H1 (cell line): ENCODE measurements around the gene MUC2. TPM values are rescaled to one million over a fixed set of nuclear protein-coding genes. Genes with fewer than 3 reads are reported as not detected.

Experiments used
- CTCF ChIA-PET: fragments of 300-600 bp; sonication (Branson Sonifier 250); formaldehyde crosslinking; loops from one replicate; lab custom pipeline; 2021; ENCODE audit not compliant: partially characterized antibody; lab: Charles Lee
- POLR2A ChIA-PET: fragments of 300-600 bp; sonication (Branson Sonifier 250); formaldehyde crosslinking; loops from one replicate; lab custom pipeline; 2021; ENCODE audit warnings: inconsistent platforms; ENCODE audit not compliant: partially characterized antibody; lab: Charles Lee
- DNase-seq, 2 experiments: peaks; one replicate each; pipeline versions ENCODE4 v3.0.0 to v3.0.0-alpha.2; 2010 to 2022; ENCODE audit warnings: low spot score in 2 of 2, low read depth in 1 of 2, mixed read lengths in 1 of 2
- FAIRE-seq: peaks from 2 replicates; lab custom pipeline; 2011; peaks lifted over from hg19 to GRCh38; lab: Jason Lieb, UNC
- H2AFZ ChIP-seq: 2 replicates; pipeline ENCODE4 v1.8.1; 2012; ENCODE audit warnings: low read length, inconsistent platforms
- H2AK5ac ChIP-seq: 2 replicates; pipeline ENCODE4 v1.6.1; 2013; ENCODE audit warnings: low read depth, low read length
- H2BK120ac ChIP-seq: replicated peaks from 2 replicates; pipeline ENCODE3; 2013; ENCODE audit warnings: low read depth, low read length, inconsistent platforms
- H2BK12ac ChIP-seq: 2 replicates; pipeline ENCODE4 v1.6.1; 2013; ENCODE audit warnings: low read depth, low read length
- H2BK15ac ChIP-seq: 2 replicates; pipeline ENCODE4 v1.6.1; 2013; ENCODE audit warnings: low read length
- H2BK20ac ChIP-seq: 2 replicates; pipeline ENCODE4 v1.6.1; 2013; ENCODE audit warnings: low read length
- H2BK5ac ChIP-seq: 2 replicates; pipeline ENCODE4 v1.6.1; 2013; ENCODE audit warnings: low read depth, low read length
- H3K14ac ChIP-seq: 2 replicates; pipeline ENCODE4 v1.6.1; 2013; ENCODE audit warnings: inconsistent platforms; ENCODE audit not compliant: insufficient read length
- H3K18ac ChIP-seq: 2 replicates; pipeline ENCODE4 v1.6.1; 2013; ENCODE audit warnings: low read length; ENCODE audit errors: extremely low read depth
- H3K23ac ChIP-seq: 2 replicates; pipeline ENCODE4 v1.6.1; 2013; ENCODE audit warnings: inconsistent platforms; ENCODE audit not compliant: insufficient read length
- H3K23me2 ChIP-seq: 2 replicates; pipeline ENCODE4 v1.6.1; 2013; ENCODE audit warnings: low read depth, low read length
- H3K27ac ChIP-seq: 2 replicates; pipeline ENCODE4 v1.6.1; 2011; ENCODE audit warnings: low read depth, low read length, inconsistent platforms
- H3K27me3 ChIP-seq, 4 experiments: replicated peaks in 1 of 4; 1 replicate in 1 of 4; 2 replicates in 3 of 4; pipeline versions ENCODE4 v1.6.1 to v1.8.1; 2011 to 2013; ENCODE audit warnings: low read length in 3 of 4, mild to moderate bottlenecking in 3 of 4, inconsistent platforms in 2 of 4, mixed read lengths in 2 of 4, moderate library complexity in 1 of 4; ENCODE audit not compliant: control insufficient read depth in 3 of 4, insufficient read depth in 3 of 4; ENCODE audit errors: extremely low read depth in 1 of 4
- H3K36me3 ChIP-seq, 4 experiments: 2 replicates each; pipeline versions ENCODE4 v1.6.1 to v1.8.1; 2011 to 2013; ENCODE audit warnings: mild to moderate bottlenecking in 4 of 4, low read length in 3 of 4, moderate library complexity in 2 of 4, control low read depth in 1 of 4, inconsistent platforms in 1 of 4; ENCODE audit not compliant: insufficient read depth in 4 of 4, control insufficient read depth in 2 of 4
- H3K4ac ChIP-seq: replicated peaks from 2 replicates; pipeline ENCODE3; 2013; ENCODE audit warnings: low read length, low read depth, mixed read lengths, inconsistent platforms; ENCODE audit not compliant: insufficient read length
- H3K4me1 ChIP-seq, 4 experiments: replicated peaks in 1 of 4; 1 replicate in 1 of 4; 2 replicates in 3 of 4; pipeline versions ENCODE4 v1.6.1 to v1.8.1; 2011 to 2013; ENCODE audit warnings: low read length in 3 of 4, inconsistent platforms in 2 of 4, mixed read lengths in 1 of 4; ENCODE audit not compliant: insufficient read depth in 4 of 4, control insufficient read depth in 3 of 4
- H3K4me2 ChIP-seq, 2 experiments: 2 replicates each; pipeline versions ENCODE4 v1.6.1 to v1.8.1; 2011 to 2013; ENCODE audit warnings: low read depth in 2 of 2, low read length in 2 of 2, control low read depth in 1 of 2, inconsistent platforms in 1 of 2, mild to moderate bottlenecking in 1 of 2; ENCODE audit not compliant: insufficient read depth in 1 of 2
- H3K4me3 ChIP-seq, 4 experiments: fragments of 200-600, 300-600 bp in 1 of 4; sonication (generic), shearing (Covaris generic), sonication (Bioruptor Twin) in 1 of 4; 2 replicates each; pipeline versions ENCODE4 v1.5.1 to v1.8.1; 2011 to 2016; ENCODE audit warnings: low read length in 4 of 4, low read depth in 3 of 4, control low read depth in 2 of 4, inconsistent platforms in 2 of 4, mild to moderate bottlenecking in 2 of 4, mixed read lengths in 1 of 4, moderate library complexity in 1 of 4; ENCODE audit not compliant: insufficient read depth in 2 of 4; ENCODE audit errors: extremely low read depth in 1 of 4
- H3K56ac ChIP-seq: replicated peaks from 2 replicates; pipeline ENCODE3; 2013; ENCODE audit warnings: low read depth, mild to moderate bottlenecking, mixed read lengths, low read length, inconsistent platforms; ENCODE audit not compliant: insufficient read length
- H3K79me1 ChIP-seq: 2 replicates; pipeline ENCODE4 v1.6.1; 2013; ENCODE audit warnings: low read depth, low read length, control low read depth
- H3K79me2 ChIP-seq, 2 experiments: 2 replicates each; pipeline versions ENCODE4 v1.6.1 to v1.8.1; 2012 to 2013; ENCODE audit warnings: low read length in 2 of 2, mild to moderate bottlenecking in 2 of 2, inconsistent platforms in 1 of 2; ENCODE audit not compliant: insufficient read depth in 2 of 2, control insufficient read depth in 1 of 2
- H3K9ac ChIP-seq, 4 experiments: replicated peaks in 1 of 4; 1 replicate in 1 of 4; 2 replicates in 3 of 4; pipeline versions ENCODE4 v1.6.1 to v1.8.1; 2011 to 2013; ENCODE audit warnings: low read depth in 3 of 4, low read length in 3 of 4, control low read depth in 2 of 4, mild to moderate bottlenecking in 2 of 4, moderate library complexity in 2 of 4, inconsistent platforms in 1 of 4; ENCODE audit errors: extremely low read depth in 1 of 4
- H3K9me3 ChIP-seq, 2 experiments: 2 replicates each; pipeline versions ENCODE4 v1.6.1 to v1.8.1; 2012 to 2013; ENCODE audit warnings: mild to moderate bottlenecking in 2 of 2, moderate library complexity in 2 of 2, control low read depth in 1 of 2, inconsistent platforms in 1 of 2, low read depth in 1 of 2, low read length in 1 of 2, mixed read lengths in 1 of 2; ENCODE audit not compliant: insufficient read depth in 2 of 2
- H4K20me1 ChIP-seq, 2 experiments: replicated peaks in 1 of 2; 2 replicates each; pipeline versions ENCODE3 to v1.8.1; 2011 to 2013; ENCODE audit warnings: inconsistent platforms in 2 of 2, low read length in 2 of 2, mild to moderate bottlenecking in 1 of 2; ENCODE audit not compliant: insufficient read depth in 2 of 2, control insufficient read depth in 1 of 2
- H4K5ac ChIP-seq: 2 replicates; pipeline ENCODE4 v1.6.1; 2013; ENCODE audit warnings: low read length, low read depth, mixed read lengths, inconsistent platforms; ENCODE audit not compliant: insufficient read length
- H4K8ac ChIP-seq: 2 replicates; pipeline ENCODE4 v1.8.0; 2013; ENCODE audit warnings: mild to moderate bottlenecking, moderate library complexity, low read length, inconsistent platforms; ENCODE audit not compliant: insufficient read depth; ENCODE audit errors: extremely low read depth
- H4K91ac ChIP-seq: replicated peaks from 2 replicates; pipeline ENCODE3; 2013; ENCODE audit warnings: low read length, mixed read lengths, inconsistent platforms; ENCODE audit not compliant: insufficient read length
- ASH2L ChIP-seq: fragments of 200-600, 300-600 bp; sonication (generic); IDR thresholded peaks from one replicate; pipeline ENCODE4 v1.7.1; 2017; ENCODE audit warnings: low read length
- BRCA1 ChIP-seq: IDR thresholded peaks from 2 replicates; pipeline ENCODE4 v1.6.1; 2012; ENCODE audit warnings: low read depth, low read length, improper control_type of control experiment
- JUND ChIP-seq: IDR thresholded peaks from 2 replicates; pipeline ENCODE4 v1.6.1; 2011; ENCODE audit warnings: mild to moderate bottlenecking, improper control_type of control experiment, low read length
- POLR2A ChIP-seq, 2 experiments: IDR thresholded peaks; 1 replicate in 1 of 2; 2 replicates in 1 of 2; pipeline ENCODE4 v1.6.1; 2011; ENCODE audit warnings: low read depth in 2 of 2, low read length in 2 of 2, mild to moderate bottlenecking in 2 of 2; ENCODE audit errors: control extremely low read depth in 1 of 2
- POLR2AphosphoS5 ChIP-seq: IDR thresholded peaks from 2 replicates; pipeline ENCODE4 v1.6.1; 2011; ENCODE audit warnings: low read depth, low read length
- RAD21 ChIP-seq, 2 experiments: IDR thresholded peaks in 1 of 2; conservative IDR thresholded peaks in 1 of 2; 2 replicates each; pipeline ENCODE4 v1.6.1; 2011; ENCODE audit warnings: low read depth in 2 of 2, low read length in 2 of 2, improper control_type of control experiment in 1 of 2, inconsistent platforms in 1 of 2, mild to moderate bottlenecking in 1 of 2, moderate library complexity in 1 of 2
- SAP30 ChIP-seq: fragments of 300-600 bp; sonication (generic); IDR thresholded peaks from 2 replicates; pipeline ENCODE4 v1.7.1; 2012; ENCODE audit warnings: low read length, moderate library complexity, mild to moderate bottlenecking, inconsistent platforms; ENCODE audit not compliant: insufficient read depth, insufficient replicate concordance
- SIN3A ChIP-seq, 2 experiments: IDR thresholded peaks in 1 of 2; conservative IDR thresholded peaks in 1 of 2; 2 replicates each; pipeline ENCODE4 v1.6.1; 2011 to 2012; ENCODE audit warnings: low read length in 2 of 2, improper control_type of control experiment in 1 of 2, low read depth in 1 of 2, mild to moderate bottlenecking in 1 of 2
- SP4 ChIP-seq: IDR thresholded peaks from 2 replicates; pipeline ENCODE4 v1.6.1; 2012; ENCODE audit warnings: low read length, inconsistent platforms
- TAF1 ChIP-seq: IDR thresholded peaks from 2 replicates; pipeline ENCODE4 v1.6.1; 2011; ENCODE audit warnings: mild to moderate bottlenecking, low read depth, low read length
- TEAD4 ChIP-seq: IDR thresholded peaks from 2 replicates; pipeline ENCODE4 v1.6.1; 2012; ENCODE audit warnings: low read depth, low read length, inconsistent platforms, mixed read lengths
- WGBS, 2 experiments: shearing (Covaris generic) in 1 of 2; methylation state at CpG; one replicate each; pipeline versions ENCODE4 v1.1.6 to v1.1.7; 2013 to 2015; ENCODE audit warnings: low lambda C conversion rate in 2 of 2, mixed read lengths in 2 of 2, inconsistent platforms in 1 of 2, low coverage in 1 of 2, missing lambda C conversion rate in 1 of 2; ENCODE audit not compliant: insufficient replicate concordance in 2 of 2, insufficient coverage in 1 of 2, insufficient read length in 1 of 2; ENCODE audit errors: extremely low coverage in 1 of 2, missing lambda C conversion rate in 1 of 2; 5-methylcytosine and 5-hydroxymethylcytosine counted together
- polyA plus RNA-seq, 7 experiments: library from polyadenylated mRNA; depleted of rRNA in 3 of 7; stranded (reverse) in 5 of 7; unstranded in 2 of 7; fragments of >200 nt in 5 of 7; fragments of 200-250 nt in 2 of 7; gene quantifications; 1 replicate in 5 of 7; 2 replicates in 1 of 7; 4 replicates in 1 of 7; pipeline versions ENCODE4 v1.2.1 to v1.2.3, GENCODE V29; 2011 to 2013; ENCODE audit warnings: missing spikeins in 2 of 7, mixed read lengths in 2 of 7
- total RNA-seq: library from RNA; stranded (reverse); fragmentation: NEBNext Ultra II Directional; extraction: Animal tissue kit (Norgen Biotek cat#: 25700); gene quantifications from 2 replicates; pipeline ENCODE4 v1.2.1, GENCODE V29; 2021
- TF ChIP-seq, protein P1 (sequence below): IDR thresholded peaks from 2 replicates; pipeline ENCODE4 v1.6.1; 2012; ENCODE audit warnings: inconsistent platforms

The MUC2 gene
- total and polyA plus RNA-seq, 2 of the 8 experiments (the other 6 are each of a cell fraction or from before 2014, with no cell fraction given), result not detected

DNA sequence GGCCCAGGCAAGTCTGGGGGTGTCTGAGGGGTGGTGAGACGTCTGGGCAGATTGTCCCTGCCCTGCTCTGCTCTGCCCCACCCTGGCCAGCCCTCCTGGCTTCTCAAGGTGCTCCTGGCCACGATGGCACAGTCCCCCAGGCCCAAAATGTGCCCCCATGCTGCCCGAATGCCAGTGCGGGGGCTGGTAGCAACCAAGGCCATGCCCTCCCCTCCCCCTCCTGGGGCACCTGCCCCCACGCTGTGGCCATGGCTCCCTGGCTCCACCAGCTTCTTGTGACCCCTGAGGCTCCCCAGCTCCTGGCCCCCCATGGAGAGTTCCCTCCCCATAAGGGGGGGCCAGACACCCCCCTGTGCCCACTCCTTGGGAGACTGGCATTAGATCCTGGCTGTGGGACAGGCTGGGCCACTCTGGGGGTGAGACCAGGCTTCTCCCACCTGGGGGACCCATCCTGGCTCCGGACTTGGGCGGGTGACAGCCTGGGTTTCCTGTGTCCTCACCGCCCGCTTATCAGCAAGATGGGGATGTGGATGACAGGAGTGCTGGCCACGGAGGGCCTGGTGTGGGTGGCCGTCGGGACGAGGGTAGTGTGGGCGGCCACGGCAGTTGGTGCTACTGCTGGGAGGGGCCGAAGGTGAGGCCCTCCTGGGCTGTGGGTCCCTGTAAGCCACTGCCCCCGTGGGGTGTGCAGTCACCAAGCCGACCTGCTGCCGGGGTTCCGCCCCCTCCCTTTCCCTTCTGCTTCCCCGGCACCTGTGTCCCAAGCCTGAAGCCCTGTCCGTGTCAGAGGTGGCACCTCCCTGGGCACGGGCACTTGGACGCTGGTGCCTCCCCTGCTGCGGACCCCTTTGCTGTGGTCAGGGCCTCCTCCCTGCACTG, 22.3 kb upstream of the MUC2 start:
- Histone ChIP-seq H3K36me3 (no peaks in the 10 kb centered on the region), H4K20me1 (no peaks in the 10 kb centered on the region), H2BK5ac (no peak overlapping the region), H3K27me3 (no peaks in the 10 kb centered on the region), H2AFZ (no peak overlapping the region), H3K4me2 (no peak overlapping the region), H3K23ac (no peak overlapping the region), H3K9me3 (no peaks in the 10 kb centered on the region), H3K27ac (no peak overlapping the region), H2BK12ac (no peak overlapping the region), H2AK5ac (no peak overlapping the region), H3K18ac (no peak overlapping the region), H2BK120ac (no peak overlapping the region), H4K8ac (0 out of 2 replicates have a peak overlapping the region, but pooled peaks have one; percentile 41), H3K4me1 (no peaks in the 10 kb centered on the region), H3K79me1 (no peaks in the 10 kb centered on the region), H3K9ac (no peak overlapping the region), H3K4me3 (no peak overlapping the region), H3K4ac (no peak overlapping the region), H3K14ac (no peak overlapping the region), H3K79me2 (no peaks in the 10 kb centered on the region), H2BK15ac (no peak overlapping the region), H4K91ac (no peak overlapping the region), H3K56ac (no peak overlapping the region), H3K23me2 (no peaks in the 10 kb centered on the region), H4K5ac (no peak overlapping the region), H2BK20ac (no peak overlapping the region)
- DNase-seq (no peak), FAIRE-seq (no peak)
- ChIA-PET POLR2A (interaction anchor here (1.1 to 1.4 kb wide), 3 partner anchors 112 to 192 kb away, joined by 3 read pairs; no protein-coding TSS in a partner anchor), CTCF (interaction anchor here (0.7 to 2.6 kb wide), 23 partner anchors 9 to 204 kb away, joined by 3 to 19 read pairs (median 6); partner anchors contain the start of gene AP2A2)
- WGBS, 2 experiments, result 92% methylated on average over 16 of the region's 25 CpGs; no CpG with 5 or more reads in 1 of the 2 experiments
- TF ChIP-seq POLR2A (IDR thresholded peaks at IDR 0.05; ENCODE audit: control extremely low read depth in 1 of 2, low read depth in 2 of 2, low read length in 2 of 2) (no peak), SAP30 (no peak), BRCA1 (no peak), POLR2AphosphoS5 (no peak), TEAD4 (no peak), RAD21 (IDR thresholded peaks at IDR 0.05 in 1 of 2, conservative IDR thresholded peaks at IDR 0.05 in 1 of 2; ENCODE audit: low read depth in 2 of 2, low read length in 2 of 2) (no peak), SIN3A (conservative IDR thresholded peaks at IDR 0.05 in 1 of 2, IDR thresholded peaks at IDR 0.05 in 1 of 2; ENCODE audit: low read depth in 1 of 2, low read length in 2 of 2) (no peak), SP4 (no peak), TAF1 (no peak), JUND (no peak), ASH2L (no peak)
- TF ChIP-seq, protein P1, sequence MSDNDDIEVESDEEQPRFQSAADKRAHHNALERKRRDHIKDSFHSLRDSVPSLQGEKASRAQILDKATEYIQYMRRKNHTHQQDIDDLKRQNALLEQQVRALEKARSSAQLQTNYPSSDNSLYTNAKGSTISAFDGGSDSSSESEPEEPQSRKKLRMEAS, result no peak
